Esophagus muscularis mucosa (tissue), 4 donors: ENCODE measurements around the gene TMEM243.

Experiments used
- EP300 ChIP-seq: sonication (generic); formaldehyde crosslinking; IDR thresholded peaks from one replicate; pipeline ENCODE4 v1.6.1; 2017; ENCODE audit warnings: antibody characterized with exemption
- POLR2A ChIP-seq: fragments of 450-650 bp; IDR thresholded peaks from one replicate; pipeline ENCODE4 v1.6.1; 2017; ENCODE audit warnings: antibody characterized with exemption, moderate library complexity, mild to moderate bottlenecking, low read depth
- POLR2AphosphoS5 ChIP-seq, 2 donors: sonication (generic); formaldehyde crosslinking; IDR thresholded peaks; one replicate each; pipeline ENCODE4 v1.6.1; 2017; ENCODE audit warnings: antibody characterized with exemption in 2 of 2
- TF ChIP-seq, protein P1 (sequence below), 3 experiments: fragments of 200-600 bp in 2 of 3; fragments of 450-650 bp in 1 of 3; sonication (generic) in 2 of 3; IDR thresholded peaks; one replicate each; pipeline ENCODE4 v1.5.1; 2017 to 2019; ENCODE audit warnings: antibody characterized with exemption in 3 of 3, mild to moderate bottlenecking in 2 of 3, moderate library complexity in 1 of 3

- TF ChIP-seq, protein P1, sequence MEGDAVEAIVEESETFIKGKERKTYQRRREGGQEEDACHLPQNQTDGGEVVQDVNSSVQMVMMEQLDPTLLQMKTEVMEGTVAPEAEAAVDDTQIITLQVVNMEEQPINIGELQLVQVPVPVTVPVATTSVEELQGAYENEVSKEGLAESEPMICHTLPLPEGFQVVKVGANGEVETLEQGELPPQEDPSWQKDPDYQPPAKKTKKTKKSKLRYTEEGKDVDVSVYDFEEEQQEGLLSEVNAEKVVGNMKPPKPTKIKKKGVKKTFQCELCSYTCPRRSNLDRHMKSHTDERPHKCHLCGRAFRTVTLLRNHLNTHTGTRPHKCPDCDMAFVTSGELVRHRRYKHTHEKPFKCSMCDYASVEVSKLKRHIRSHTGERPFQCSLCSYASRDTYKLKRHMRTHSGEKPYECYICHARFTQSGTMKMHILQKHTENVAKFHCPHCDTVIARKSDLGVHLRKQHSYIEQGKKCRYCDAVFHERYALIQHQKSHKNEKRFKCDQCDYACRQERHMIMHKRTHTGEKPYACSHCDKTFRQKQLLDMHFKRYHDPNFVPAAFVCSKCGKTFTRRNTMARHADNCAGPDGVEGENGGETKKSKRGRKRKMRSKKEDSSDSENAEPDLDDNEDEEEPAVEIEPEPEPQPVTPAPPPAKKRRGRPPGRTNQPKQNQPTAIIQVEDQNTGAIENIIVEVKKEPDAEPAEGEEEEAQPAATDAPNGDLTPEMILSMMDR (IDR thresholded peaks at IDR 0.05), result no peak
- TF ChIP-seq EP300 (no peak), POLR2A (no peak), POLR2AphosphoS5 (IDR thresholded peaks at IDR 0.05) (no peak)
Measured at GRCh38 chr7:87213811-87214210, 5.7 kb downstream of the TMEM243 start.
